Neural cell (in vitro differentiated cells): ENCODE results near the gene RETREG1. TPM values are rescaled to one million over a fixed set of nuclear protein-coding genes. Genes with fewer than 3 reads are reported as not detected.

Source experiments
- H2AFZ ChIP-seq: fragments of 200-600, 300-800 bp; sonication (generic), shearing (Covaris generic); 2 replicates; pipeline ENCODE4 v1.6.0; 2014; ENCODE audit warnings: low read depth, mild to moderate bottlenecking, antibody characterized with exemption, low read length, moderate library complexity
- H3F3A ChIP-seq: fragments of 200-600 bp; shearing (Covaris generic); 2 replicates; pipeline ENCODE4 v1.6.1; 2016; ENCODE audit warnings: mild to moderate bottlenecking, moderate library complexity, mixed read lengths, antibody characterized with exemption, low read length; ENCODE audit not compliant: insufficient read depth, poor library complexity, severe bottlenecking
- H3K27ac ChIP-seq: fragments of 200-600, 300-800 bp; sonication (generic), shearing (Covaris generic); 2 replicates; pipeline ENCODE4 v1.5.1; 2014; ENCODE audit warnings: mild to moderate bottlenecking, low read length, moderate library complexity
- H3K27me3 ChIP-seq: fragments of 300-800, 200-600 bp; sonication (generic), shearing (Covaris generic); 2 replicates; pipeline ENCODE4 v1.6.0; 2014; ENCODE audit warnings: mild to moderate bottlenecking, low read depth, low read length, moderate library complexity; ENCODE audit not compliant: insufficient read depth
- H3K36me3 ChIP-seq: fragments of 300-800, 200-600 bp; sonication (generic), shearing (Covaris generic); 2 replicates; pipeline ENCODE4 v1.5.1; 2014; ENCODE audit warnings: mild to moderate bottlenecking, antibody characterized with exemption, low read length, moderate library complexity; ENCODE audit not compliant: insufficient read depth
- H3K4me2 ChIP-seq: fragments of 300-800, 200-600 bp; sonication (generic), shearing (Covaris generic); 2 replicates; pipeline ENCODE4 v1.6.0; 2014; ENCODE audit warnings: mild to moderate bottlenecking, low read length
- H3K4me3 ChIP-seq: fragments of 300-800, 200-600 bp; sonication (generic), shearing (Covaris generic); 2 replicates; pipeline ENCODE4 v1.5.1; 2014; ENCODE audit warnings: mild to moderate bottlenecking, low read length, moderate library complexity
- H3K79me2 ChIP-seq: fragments of 200-600 bp; shearing (Covaris generic); replicated peaks from 2 replicates; pipeline ENCODE4 v1.6.0; 2014; ENCODE audit warnings: mild to moderate bottlenecking, low read length, moderate library complexity; ENCODE audit not compliant: insufficient read depth
- H3K9ac ChIP-seq: fragments of 300-800, 200-600 bp; sonication (generic), shearing (Covaris generic); 2 replicates; pipeline ENCODE4 v1.6.1; 2016; ENCODE audit warnings: mild to moderate bottlenecking, low read length, mixed read lengths
- H3K9me2 ChIP-seq: fragments of 200-600 bp; shearing (Covaris generic); 2 replicates; pipeline ENCODE4 v1.6.1; 2016; ENCODE audit warnings: mild to moderate bottlenecking, low read length, mixed read lengths; ENCODE audit not compliant: insufficient read depth
- H3K9me3 ChIP-seq: fragments of 200-600, 300-800 bp; sonication (generic), shearing (Covaris generic); 2 replicates; pipeline ENCODE4 v1.6.1; 2016; ENCODE audit warnings: mild to moderate bottlenecking, mixed run types, low read length, moderate library complexity, mixed read lengths
- H4K20me1 ChIP-seq: fragments of 200-600 bp; shearing (Covaris generic); 2 replicates; pipeline ENCODE4 v1.6.1; 2016; ENCODE audit warnings: mild to moderate bottlenecking, mixed run types; ENCODE audit not compliant: insufficient read depth
- CTCF ChIP-seq: fragments of 450-650 bp; IDR thresholded peaks from 2 replicates; pipeline ENCODE4 v1.5.1; 2014; ENCODE audit warnings: antibody characterized with exemption, mild to moderate bottlenecking, moderate library complexity; ENCODE audit not compliant: poor library complexity, severe bottlenecking
- EP300 ChIP-seq: fragments of 450-650 bp; conservative IDR thresholded peaks from 2 replicates; pipeline ENCODE4 v1.6.1; 2014; ENCODE audit warnings: antibody characterized with exemption, mild to moderate bottlenecking, moderate library complexity; ENCODE audit not compliant: poor library complexity, severe bottlenecking
- EZH2 ChIP-seq: fragments of 200-600, 300-800 bp; shearing (Covaris generic), sonication (generic); IDR thresholded peaks from 2 replicates; pipeline ENCODE4 v1.6.1; 2014; ENCODE audit warnings: antibody characterized with exemption, low read length, borderline replicate concordance, mild to moderate bottlenecking; ENCODE audit not compliant: insufficient read depth, poor library complexity, severe bottlenecking
- MXI1 ChIP-seq: fragments of 450-650 bp; conservative IDR thresholded peaks from 2 replicates; pipeline ENCODE4 v1.6.1; 2014; ENCODE audit warnings: antibody characterized with exemption, mild to moderate bottlenecking; ENCODE audit not compliant: poor library complexity, severe bottlenecking
- POLR2AphosphoS5 ChIP-seq: IDR thresholded peaks from 2 replicates; pipeline ENCODE4 v1.6.1; 2012
- RAD21 ChIP-seq: fragments of 450-650 bp; conservative IDR thresholded peaks from 2 replicates; pipeline ENCODE4 v1.6.1; 2014; ENCODE audit warnings: antibody characterized with exemption, mild to moderate bottlenecking, moderate library complexity
- REST ChIP-seq: IDR thresholded peaks from 2 replicates; pipeline ENCODE4 v1.6.1; 2012; ENCODE audit warnings: borderline replicate concordance
- SMC3 ChIP-seq: fragments of 450-650 bp; conservative IDR thresholded peaks from 2 replicates; pipeline ENCODE4 v1.6.1; 2014; ENCODE audit warnings: antibody characterized with exemption, mild to moderate bottlenecking, moderate library complexity; ENCODE audit not compliant: poor library complexity
- TAF1 ChIP-seq: IDR thresholded peaks from 2 replicates; pipeline ENCODE4 v1.6.1; 2012; ENCODE audit warnings: low read depth
- polyA plus RNA-seq: library from polyadenylated mRNA; depleted of rRNA; stranded (reverse); fragments of >200 nt; gene quantifications from 2 replicates; pipeline ENCODE4 v1.2.3, GENCODE V29; 2014

Gene RETREG1
- polyA plus RNA-seq, 1 donor from 2014 or later: 25.4 TPM

- Histone ChIP-seq H3K4me2 (no peak overlapping the region), H3K4me3 (no peak overlapping the region), H3K36me3 (no peaks in the 10 kb centered on the region), H3K27ac (no peak overlapping the region), H3F3A (no peaks in the 10 kb centered on the region), H3K79me2 (no peaks in the 10 kb centered on the region), H3K9me2 (no peaks in the 10 kb centered on the region), H3K27me3 (no peaks in the 10 kb centered on the region), H3K9me3 (no peaks in the 10 kb centered on the region), H2AFZ (no peak overlapping the region), H4K20me1 (no peaks in the 10 kb centered on the region), H3K9ac (no peak overlapping the region)
- TF ChIP-seq REST: no peak
- TF ChIP-seq TAF1: no peak
- TF ChIP-seq CTCF: no peak
- TF ChIP-seq RAD21: no peak
- no peak for TF ChIP-seq EZH2
- TF ChIP-seq SMC3: no peak
- TF ChIP-seq MXI1: no peak
- TF ChIP-seq EP300: no peak
- no peak for TF ChIP-seq POLR2AphosphoS5
Observed at GRCh38 chr5:16609412-16609811, 7.4 kb downstream of the RETREG1 start.

- no peaks in the 10 kb centered on the region for H3F3A ChIP-seq
- no peak overlapping the region for H3K27ac ChIP-seq
- no peak overlapping the region for H2AFZ ChIP-seq
- no peak overlapping the region for H3K4me3 ChIP-seq
- H3K36me3 ChIP-seq: no peaks in the 10 kb centered on the region
- no peaks in the 10 kb centered on the region for H3K9me3 ChIP-seq
- H3K4me2 ChIP-seq: no peak overlapping the region
- H4K20me1 ChIP-seq: no peaks in the 10 kb centered on the region
- no peaks in the 10 kb centered on the region for H3K79me2 ChIP-seq
- no peak overlapping the region for H3K9ac ChIP-seq
- TF ChIP-seq POLR2AphosphoS5 (no peak), MXI1 (no peak), CTCF (no peak), SMC3 (no peak), RAD21 (no peak), REST (no peak), EP300 (no peak), TAF1 (no peak), EZH2 (no peak)
- no peaks in the 10 kb centered on the region for H3K27me3 ChIP-seq
- no peaks in the 10 kb centered on the region for H3K9me2 ChIP-seq
Observed at GRCh38 chr5:16606628-16607027, 10.2 kb downstream of the RETREG1 start.
